ENCODE data around the gene KCNIP4.
"Not testable (repeated sequence)": the region's sequence is repeated elsewhere in the genome, so short reads cannot be mapped to it uniquely, and the experiment has no call there.

The KCNIP4 gene

DNA sequence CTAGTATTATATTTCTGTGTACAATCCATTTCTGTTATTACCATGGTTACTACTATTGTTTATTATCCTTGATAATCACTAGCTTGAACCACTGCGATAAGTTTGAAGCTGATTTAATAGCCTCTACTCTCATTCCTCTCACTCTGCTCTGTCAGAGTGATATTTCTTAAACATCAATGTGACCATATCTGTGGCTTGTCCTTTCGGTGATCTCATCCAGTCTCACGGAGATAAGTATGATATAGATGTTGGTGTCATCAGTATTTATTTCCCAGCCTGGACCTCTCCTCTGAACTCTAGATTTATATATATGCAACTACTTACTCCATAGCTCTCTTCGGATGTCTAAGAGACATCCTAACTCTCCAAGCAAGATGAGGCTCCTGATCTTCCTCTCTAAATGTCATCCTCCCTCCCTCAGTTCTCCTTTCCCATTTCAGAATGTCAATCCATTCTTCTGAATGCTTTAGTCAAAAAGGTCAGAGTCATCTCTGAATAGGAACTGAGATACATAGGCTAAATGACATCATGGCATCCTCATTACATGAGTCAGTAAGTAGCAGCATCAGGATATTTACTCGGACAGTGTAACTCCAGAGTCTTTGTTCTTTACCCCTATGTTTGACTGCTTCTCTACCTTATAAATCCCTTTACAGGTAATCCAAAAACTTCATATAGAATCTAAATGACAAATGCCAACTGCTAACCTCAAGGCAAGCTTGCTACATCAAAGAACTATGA lies 1118.8 kb downstream of the KCNIP4 start:
- DNase-seq: no peak

GRCh38 chr4:20825505-20825904 lies 1123.1 kb downstream of the KCNIP4 start:
- no peak for DNase-seq

DNA sequence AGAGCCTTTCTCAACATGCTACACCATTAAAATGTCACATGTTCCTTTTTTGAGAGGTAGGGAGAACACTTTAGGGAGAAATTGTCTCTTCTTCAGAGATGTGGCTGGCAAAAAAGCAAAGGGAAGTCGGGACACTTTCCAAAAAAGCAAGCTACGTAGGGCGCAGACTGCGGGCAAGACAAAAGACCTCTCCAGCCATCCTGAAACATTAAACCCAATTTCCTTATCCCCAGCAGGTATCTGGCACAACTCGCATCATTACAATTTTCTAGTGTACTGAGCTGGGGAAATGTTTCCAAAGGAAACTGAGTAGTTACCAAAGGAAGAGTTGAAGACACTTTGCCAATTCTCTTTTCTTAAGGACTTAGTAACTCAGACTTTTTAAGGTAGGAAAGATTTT lies 1132.3 kb downstream of the KCNIP4 start:
- DNase-seq: no peak

DNA sequence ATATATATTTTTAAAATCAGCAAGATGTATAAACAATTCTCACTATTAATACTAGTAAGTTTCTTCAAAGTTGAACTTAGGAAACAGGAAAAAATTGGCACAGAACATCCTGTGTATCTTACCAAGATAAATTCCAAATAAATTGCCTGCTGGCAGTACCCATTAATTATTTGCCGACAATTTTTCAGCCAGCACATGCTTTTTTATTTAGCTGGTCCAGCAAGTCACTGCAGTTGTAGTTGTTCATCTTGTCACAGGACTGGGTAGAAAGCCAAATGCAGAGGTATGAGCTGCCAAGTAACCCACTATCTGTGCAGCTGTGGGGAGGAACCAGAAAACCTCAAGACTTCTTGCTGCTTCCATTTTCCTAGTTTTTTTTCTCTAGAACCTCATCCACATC lies 1134.9 kb downstream of the KCNIP4 start:
- no peak for DNase-seq

GRCh38 chr4:20809812-20810211 lies 1138.8 kb downstream of the KCNIP4 start:
- DNase-seq: no peak

- no peak for DNase-seq
Measured at GRCh38 chr4:20805716-20806115, 1142.9 kb downstream of the KCNIP4 start.

- no peak for DNase-seq
Measured at GRCh38 chr4:20787940-20788665, 1160.5 kb downstream of the KCNIP4 start.

- not testable (repeated sequence) for DNase-seq
Measured at GRCh38 chr4:20783134-20783533, 1165.4 kb downstream of the KCNIP4 start.

GRCh38 chr4:20778896-20779295 lies 1169.7 kb downstream of the KCNIP4 start:
- no peak for DNase-seq

- DNase-seq: peak; percentile 9
Measured at GRCh38 chr4:20773144-20773997, 1175.2 kb downstream of the KCNIP4 start.

GRCh38 chr4:20764366-20764992 lies 1184.1 kb downstream of the KCNIP4 start:
- no peak for DNase-seq

DNA sequence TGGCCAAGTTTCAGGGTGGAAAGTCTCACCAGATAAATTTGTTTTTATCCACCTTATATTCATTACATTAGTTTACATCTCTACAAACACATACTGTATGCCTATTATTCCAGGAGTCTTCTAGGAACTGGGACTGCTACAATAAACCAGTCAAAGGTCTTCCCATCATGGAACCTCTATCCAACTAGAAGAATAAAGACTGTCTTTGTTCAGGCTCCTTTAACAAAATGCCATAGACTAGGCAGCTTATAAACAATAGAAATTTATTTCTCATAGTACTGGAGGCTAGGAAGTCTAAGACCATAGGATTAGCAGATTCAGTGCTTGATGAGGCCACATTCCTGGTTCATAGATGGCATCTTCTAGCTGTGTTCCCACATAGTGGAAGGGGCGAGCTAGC lies 1186.7 kb downstream of the KCNIP4 start:
- no peak for DNase-seq

DNA sequence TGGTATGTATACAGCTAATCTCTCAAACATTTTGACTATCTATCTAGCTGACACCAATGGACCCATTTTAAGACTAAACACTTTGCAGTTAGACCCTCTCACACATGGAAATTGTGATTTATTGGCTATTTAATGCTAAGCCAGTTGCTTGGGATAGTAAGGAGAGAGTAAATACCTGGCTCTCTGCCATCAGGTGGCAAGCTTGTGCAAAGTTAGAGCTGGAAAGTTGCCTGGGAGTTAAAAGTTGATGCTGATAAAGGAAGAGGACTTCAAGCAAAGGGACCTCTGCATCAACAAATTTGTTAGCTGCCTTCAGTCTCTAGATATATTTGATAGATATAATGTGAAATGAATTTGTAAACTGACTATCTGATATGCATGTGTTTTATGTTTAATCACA lies 1187.2 kb downstream of the KCNIP4 start:
- no peak for DNase-seq

GRCh38 chr4:20760053-20760452 lies 1188.5 kb downstream of the KCNIP4 start:
- no peak for DNase-seq

DNA sequence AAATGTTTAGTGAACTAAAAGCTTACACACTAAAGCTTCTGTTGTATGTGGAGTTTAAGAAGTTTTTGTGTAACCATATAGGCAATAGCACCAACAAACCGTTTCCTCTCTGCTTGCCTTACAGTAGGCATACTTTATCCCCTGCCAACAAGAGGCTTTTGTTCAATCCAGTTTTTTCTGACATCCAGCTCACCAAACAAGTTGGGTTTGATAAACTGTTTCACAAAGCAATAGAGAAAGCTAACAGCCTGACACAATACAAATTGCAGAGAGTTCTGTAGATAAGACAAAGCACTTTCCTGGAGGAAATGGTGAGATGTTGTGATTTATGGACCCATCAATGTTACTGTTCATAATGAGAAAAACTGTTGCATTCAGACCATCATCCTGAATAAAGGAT lies 1194.5 kb downstream of the KCNIP4 start:
- DNase-seq: no peak

DNA sequence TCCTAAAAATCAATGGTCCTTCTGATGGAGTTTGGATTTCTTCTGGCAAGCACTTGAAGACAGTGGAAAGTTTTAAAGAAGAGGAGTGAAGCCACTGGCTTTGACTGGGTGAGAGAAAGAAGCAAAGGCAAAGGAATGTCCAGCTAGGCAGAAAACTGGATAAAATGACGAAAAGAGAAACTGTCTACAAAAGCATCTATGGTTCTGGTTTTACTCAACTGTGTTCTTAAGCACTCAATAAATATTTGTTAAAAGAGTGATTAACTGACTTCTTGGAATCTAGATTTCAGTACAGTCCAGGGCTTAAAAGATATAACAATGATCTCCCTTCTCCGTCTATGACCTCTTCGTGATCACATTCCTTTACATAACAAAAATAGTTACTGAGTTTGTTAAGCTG lies 1195.9 kb downstream of the KCNIP4 start:
- no peak for DNase-seq

GRCh38 chr4:20746000-20746399 lies 1202.6 kb downstream of the KCNIP4 start:
- not testable (repeated sequence) for DNase-seq

GRCh38 chr4:20735931-20736330 lies 1212.6 kb downstream of the KCNIP4 start:
- DNase-seq: no peak

GRCh38 chr4:20724915-20725314 lies 1223.7 kb downstream of the KCNIP4 start:
- no peak for DNase-seq

GRCh38 chr4:20723463-20723862 lies 1225.1 kb downstream of the KCNIP4 start:
- DNase-seq: no peak

GRCh38 chr4:20723019-20723418 lies 1225.6 kb downstream of the KCNIP4 start:
- DNase-seq: no peak

DNA sequence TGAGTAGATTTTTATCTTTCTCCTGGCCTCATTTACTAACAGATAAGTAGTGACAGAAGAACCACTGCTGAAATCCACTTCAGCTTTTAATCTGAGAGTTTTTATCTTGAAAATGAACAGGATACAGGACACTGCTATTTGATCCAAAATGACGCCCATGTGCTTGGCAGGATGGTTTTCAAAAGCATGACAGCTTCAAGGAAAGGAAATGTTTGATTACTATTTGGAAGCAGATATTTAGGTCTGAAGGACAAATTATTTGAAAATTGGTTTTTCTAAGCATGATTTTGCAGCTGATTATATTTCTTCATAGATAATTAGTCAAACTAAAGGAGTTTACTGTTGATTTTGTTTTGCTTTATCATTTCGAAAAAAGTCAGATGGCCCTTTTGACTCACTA lies 1237.2 kb downstream of the KCNIP4 start:
- no peak for DNase-seq
